Measurements from ENCODE around the gene MEDAG. TPM values are rescaled to one million over a fixed set of nuclear protein-coding genes. Genes with fewer than 3 reads are reported as not detected.

MEDAG gene
- total RNA-seq, 2 experiments from 2014 or later = 0.19 TPM; not detected in 1

- ChIA-PET POLR2A (no interaction called here), CTCF (ENCODE audit: unreplicated experiment) (no interaction called here)
- Histone ChIP-seq H3K9me3 (ENCODE audit: low read length) (no peaks in the 10 kb centered on the region), H3K27ac (ENCODE audit: low read depth, low read length, poor library complexity, severe bottlenecking) (no peak overlapping the region), H3K4me2 (ENCODE audit: low read length) (no peak overlapping the region), H3K79me2 (ENCODE audit: insufficient read depth, low read depth, low read length) (no peaks in the 10 kb centered on the region), H3K4me1 (ENCODE audit: insufficient read depth, low read length, poor library complexity, severe bottlenecking) (no peaks in the 10 kb centered on the region), H3K4me3 (ENCODE audit: low read depth, low read length, poor library complexity, severe bottlenecking) (no peak overlapping the region), H3K36me3 (ENCODE audit: insufficient read depth, low read length) (no peaks in the 10 kb centered on the region), H2AFZ (ENCODE audit: low read length) (no peak overlapping the region), H4K20me1 (ENCODE audit: insufficient read depth, low read length) (no peaks in the 10 kb centered on the region), H3K9me2 (ENCODE audit: insufficient read depth, low read length) (no peaks in the 10 kb centered on the region)
- TF ChIP-seq EZH2phosphoT487 (IDR thresholded peaks at IDR 0.05; ENCODE audit: borderline replicate concordance, low read depth, low read length) = no peak
- TF ChIP-seq, protein P1, sequence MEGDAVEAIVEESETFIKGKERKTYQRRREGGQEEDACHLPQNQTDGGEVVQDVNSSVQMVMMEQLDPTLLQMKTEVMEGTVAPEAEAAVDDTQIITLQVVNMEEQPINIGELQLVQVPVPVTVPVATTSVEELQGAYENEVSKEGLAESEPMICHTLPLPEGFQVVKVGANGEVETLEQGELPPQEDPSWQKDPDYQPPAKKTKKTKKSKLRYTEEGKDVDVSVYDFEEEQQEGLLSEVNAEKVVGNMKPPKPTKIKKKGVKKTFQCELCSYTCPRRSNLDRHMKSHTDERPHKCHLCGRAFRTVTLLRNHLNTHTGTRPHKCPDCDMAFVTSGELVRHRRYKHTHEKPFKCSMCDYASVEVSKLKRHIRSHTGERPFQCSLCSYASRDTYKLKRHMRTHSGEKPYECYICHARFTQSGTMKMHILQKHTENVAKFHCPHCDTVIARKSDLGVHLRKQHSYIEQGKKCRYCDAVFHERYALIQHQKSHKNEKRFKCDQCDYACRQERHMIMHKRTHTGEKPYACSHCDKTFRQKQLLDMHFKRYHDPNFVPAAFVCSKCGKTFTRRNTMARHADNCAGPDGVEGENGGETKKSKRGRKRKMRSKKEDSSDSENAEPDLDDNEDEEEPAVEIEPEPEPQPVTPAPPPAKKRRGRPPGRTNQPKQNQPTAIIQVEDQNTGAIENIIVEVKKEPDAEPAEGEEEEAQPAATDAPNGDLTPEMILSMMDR (conservative IDR thresholded peaks at IDR 0.05; ENCODE audit: low read length) = no peak
- no TSS peak for BruUV-seq (replicated peaks)
- no peak for DNase-seq (ENCODE audit: low spot score)
- intact Hi-C loops (cut with micrococcal nuclease; ENCODE audit: unreplicated experiment) = loop anchor here (10.0 kb wide), 1 partner anchor 188 kb away; no protein-coding TSS in a partner anchor
Observed at GRCh38 chr13:30862707-30863106, 43.4 kb upstream of the MEDAG start.

DNA sequence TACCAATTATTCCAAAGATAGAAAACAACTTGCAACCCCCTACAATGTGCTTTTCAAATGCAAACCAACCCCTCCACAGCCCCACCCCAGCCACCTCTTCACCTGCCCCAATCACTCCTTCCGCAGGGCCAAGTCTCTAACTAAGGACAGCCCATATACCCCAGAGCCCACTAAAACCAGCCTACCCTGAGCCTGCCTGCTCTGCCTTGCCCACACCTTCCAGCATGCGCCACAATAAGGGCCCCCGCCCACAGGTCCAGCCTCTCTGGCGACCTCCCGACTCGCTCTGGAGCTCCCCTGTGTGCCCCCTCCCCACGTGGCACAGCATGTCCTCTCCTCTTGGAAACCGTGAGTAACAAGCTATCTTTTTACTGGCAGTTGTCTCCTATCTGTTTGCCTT is 42.8 kb upstream of the MEDAG start:
- Histone ChIP-seq H2AFZ (ENCODE audit: low read length) (no peak overlapping the region), H3K27ac (ENCODE audit: low read depth, low read length, poor library complexity, severe bottlenecking) (no peak overlapping the region), H3K4me1 (ENCODE audit: insufficient read depth, low read length, poor library complexity, severe bottlenecking) (no peaks in the 10 kb centered on the region), H3K4me3 (ENCODE audit: low read depth, low read length, poor library complexity, severe bottlenecking) (no peak overlapping the region), H3K4me2 (ENCODE audit: low read length) (no peak overlapping the region), H3K9me3 (ENCODE audit: low read length) (no peaks in the 10 kb centered on the region), H4K20me1 (ENCODE audit: insufficient read depth, low read length) (no peaks in the 10 kb centered on the region), H3K79me2 (ENCODE audit: insufficient read depth, low read depth, low read length) (no peaks in the 10 kb centered on the region), H3K9me2 (ENCODE audit: insufficient read depth, low read length) (no peaks in the 10 kb centered on the region), H3K36me3 (ENCODE audit: insufficient read depth, low read length) (no peaks in the 10 kb centered on the region)
- intact Hi-C loops (cut with micrococcal nuclease; ENCODE audit: unreplicated experiment) = loop anchor here (10.0 kb wide), 1 partner anchor 188 kb away; no protein-coding TSS in a partner anchor
- DNase-seq (ENCODE audit: low spot score) = no peak
- no TSS peak for BruUV-seq (replicated peaks)
- POLR2A ChIA-PET = no interaction called here
- TF ChIP-seq, protein P1 (conservative IDR thresholded peaks at IDR 0.05; ENCODE audit: low read length) = no peak
- TF ChIP-seq EZH2phosphoT487 (IDR thresholded peaks at IDR 0.05; ENCODE audit: borderline replicate concordance, low read depth, low read length) = no peak
- CTCF ChIA-PET (ENCODE audit: unreplicated experiment) = no interaction called here

DNA sequence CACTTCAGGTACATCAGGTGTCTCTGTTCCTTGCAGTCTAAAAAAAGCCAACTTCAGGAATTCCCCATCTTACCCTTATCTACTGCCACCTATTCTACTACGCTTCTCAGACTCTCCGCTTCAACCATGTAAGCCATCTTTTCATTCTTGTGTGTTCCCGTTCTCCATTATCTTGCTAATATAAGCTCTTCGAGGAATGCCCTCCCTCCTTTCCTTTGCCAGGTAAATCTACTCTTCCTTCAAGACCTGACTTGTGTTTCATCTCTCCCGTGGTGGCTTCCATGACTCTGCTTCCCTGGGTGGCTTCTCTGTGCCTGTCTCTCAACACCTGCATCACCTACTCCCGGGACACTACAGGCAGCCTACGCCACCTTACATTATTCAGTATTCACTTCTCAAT is 42.3 kb upstream of the MEDAG start:
- H3K4me1 ChIP-seq (ENCODE audit: insufficient read depth, low read length, poor library complexity, severe bottlenecking) = no peaks in the 10 kb centered on the region
- TF ChIP-seq EZH2phosphoT487 (IDR thresholded peaks at IDR 0.05; ENCODE audit: borderline replicate concordance, low read depth, low read length) = no peak
- TF ChIP-seq, protein P1 (conservative IDR thresholded peaks at IDR 0.05; ENCODE audit: low read length) = no peak
- intact Hi-C loops (cut with micrococcal nuclease; ENCODE audit: unreplicated experiment) = loop anchor here (10.0 kb wide), 1 partner anchor 189 kb away; no protein-coding TSS in a partner anchor
- no peaks in the 10 kb centered on the region for H3K9me2 ChIP-seq (ENCODE audit: insufficient read depth, low read length)
- H3K4me3 ChIP-seq (ENCODE audit: low read depth, low read length, poor library complexity, severe bottlenecking) = no peak overlapping the region
- DNase-seq (ENCODE audit: low spot score) = no peak
- no peak overlapping the region for H3K27ac ChIP-seq (ENCODE audit: low read depth, low read length, poor library complexity, severe bottlenecking)
- no peaks in the 10 kb centered on the region for H3K79me2 ChIP-seq (ENCODE audit: insufficient read depth, low read depth, low read length)
- no peak overlapping the region for H3K4me2 ChIP-seq (ENCODE audit: low read length)
- POLR2A ChIA-PET = interaction anchor here (0.6 kb wide), 1 partner anchor 26 kb away, joined by 3 read pairs; no protein-coding TSS in a partner anchor
- no peaks in the 10 kb centered on the region for H3K9me3 ChIP-seq (ENCODE audit: low read length)
- BruUV-seq (replicated peaks) = no TSS peak
- CTCF ChIA-PET (ENCODE audit: unreplicated experiment) = no interaction called here
- no peaks in the 10 kb centered on the region for H3K36me3 ChIP-seq (ENCODE audit: insufficient read depth, low read length)
- no peak overlapping the region for H2AFZ ChIP-seq (ENCODE audit: low read length)
- H4K20me1 ChIP-seq (ENCODE audit: insufficient read depth, low read length) = no peaks in the 10 kb centered on the region
